Measurements from ENCODE around the gene TUSC2. TPM values are rescaled to one million over a fixed set of nuclear protein-coding genes. Genes with fewer than 3 reads are reported as not detected.
A peak's percentile ranks its signal among the peaks of the same experiment; 100 is the strongest.

Gene TUSC2
- total and polyA plus RNA-seq, 2 of the 13 experiments (the other 11 are each of a cell fraction or from before 2014, with no cell fraction given), result 36.7 to 39.1 TPM

DNA sequence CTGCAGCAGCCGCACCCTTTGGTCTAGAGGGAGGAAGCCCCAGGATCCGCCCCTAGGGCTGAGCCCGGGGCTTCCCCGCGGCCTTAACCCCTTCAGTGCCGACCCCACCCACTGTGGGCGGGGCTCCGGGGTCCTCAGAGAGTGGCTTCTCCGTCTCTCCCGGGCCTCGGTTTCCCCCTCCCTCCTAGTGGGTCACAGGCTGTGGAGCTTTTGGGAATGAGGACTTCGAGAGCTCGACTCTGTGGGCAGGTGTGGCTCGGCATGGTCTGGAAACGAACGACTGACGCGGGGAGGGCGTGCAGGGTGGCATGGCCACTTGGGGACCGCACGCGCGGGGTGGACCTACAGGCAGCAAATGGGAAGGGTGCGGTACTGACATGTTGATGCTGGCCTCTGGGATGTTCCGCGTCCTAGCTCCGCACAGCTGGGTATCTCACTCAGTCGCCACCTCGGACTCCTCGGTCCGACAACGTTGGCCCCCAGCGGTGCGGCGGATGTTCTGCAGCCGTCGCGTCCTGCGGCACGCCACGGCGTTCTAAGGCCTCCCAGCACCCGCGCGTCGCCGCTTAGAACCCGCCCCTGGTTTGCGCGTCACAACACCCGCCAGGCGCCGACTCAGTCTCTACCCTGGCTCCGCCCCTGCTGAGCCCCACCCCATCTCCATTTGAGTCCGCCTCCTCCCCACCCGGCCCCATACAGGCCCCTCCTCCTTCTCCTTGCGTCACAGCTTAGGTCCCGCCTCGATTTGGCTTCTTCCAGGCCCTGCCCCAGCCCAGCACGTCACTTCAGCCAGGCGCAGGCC, 29.0 kb downstream of the TUSC2 start, which contains the start of the genes HYAL3 and NAA80 (continued):
- TF ChIP-seq, protein P1, sequence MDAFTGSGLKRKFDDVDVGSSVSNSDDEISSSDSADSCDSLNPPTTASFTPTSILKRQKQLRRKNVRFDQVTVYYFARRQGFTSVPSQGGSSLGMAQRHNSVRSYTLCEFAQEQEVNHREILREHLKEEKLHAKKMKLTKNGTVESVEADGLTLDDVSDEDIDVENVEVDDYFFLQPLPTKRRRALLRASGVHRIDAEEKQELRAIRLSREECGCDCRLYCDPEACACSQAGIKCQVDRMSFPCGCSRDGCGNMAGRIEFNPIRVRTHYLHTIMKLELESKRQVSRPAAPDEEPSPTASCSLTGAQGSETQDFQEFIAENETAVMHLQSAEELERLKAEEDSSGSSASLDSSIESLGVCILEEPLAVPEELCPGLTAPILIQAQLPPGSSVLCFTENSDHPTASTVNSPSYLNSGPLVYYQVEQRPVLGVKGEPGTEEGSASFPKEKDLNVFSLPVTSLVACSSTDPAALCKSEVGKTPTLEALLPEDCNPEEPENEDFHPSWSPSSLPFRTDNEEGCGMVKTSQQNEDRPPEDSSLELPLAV (CRISPR knock-in tag; conservative IDR thresholded peaks at IDR 0.05; ENCODE audit: low read depth), result no peak
- TF ChIP-seq ZNF446 (CRISPR knock-in tag; IDR thresholded peaks at IDR 0.05), result peak; percentile 63; the same call in 1 of the 2 replicates
- TF ChIP-seq KDM5B (CRISPR knock-in tag; IDR thresholded peaks at IDR 0.05; ENCODE audit: borderline replicate concordance), result peak; percentile 84; the same call in 1 of the 2 replicates
- TF ChIP-seq, protein P2, sequence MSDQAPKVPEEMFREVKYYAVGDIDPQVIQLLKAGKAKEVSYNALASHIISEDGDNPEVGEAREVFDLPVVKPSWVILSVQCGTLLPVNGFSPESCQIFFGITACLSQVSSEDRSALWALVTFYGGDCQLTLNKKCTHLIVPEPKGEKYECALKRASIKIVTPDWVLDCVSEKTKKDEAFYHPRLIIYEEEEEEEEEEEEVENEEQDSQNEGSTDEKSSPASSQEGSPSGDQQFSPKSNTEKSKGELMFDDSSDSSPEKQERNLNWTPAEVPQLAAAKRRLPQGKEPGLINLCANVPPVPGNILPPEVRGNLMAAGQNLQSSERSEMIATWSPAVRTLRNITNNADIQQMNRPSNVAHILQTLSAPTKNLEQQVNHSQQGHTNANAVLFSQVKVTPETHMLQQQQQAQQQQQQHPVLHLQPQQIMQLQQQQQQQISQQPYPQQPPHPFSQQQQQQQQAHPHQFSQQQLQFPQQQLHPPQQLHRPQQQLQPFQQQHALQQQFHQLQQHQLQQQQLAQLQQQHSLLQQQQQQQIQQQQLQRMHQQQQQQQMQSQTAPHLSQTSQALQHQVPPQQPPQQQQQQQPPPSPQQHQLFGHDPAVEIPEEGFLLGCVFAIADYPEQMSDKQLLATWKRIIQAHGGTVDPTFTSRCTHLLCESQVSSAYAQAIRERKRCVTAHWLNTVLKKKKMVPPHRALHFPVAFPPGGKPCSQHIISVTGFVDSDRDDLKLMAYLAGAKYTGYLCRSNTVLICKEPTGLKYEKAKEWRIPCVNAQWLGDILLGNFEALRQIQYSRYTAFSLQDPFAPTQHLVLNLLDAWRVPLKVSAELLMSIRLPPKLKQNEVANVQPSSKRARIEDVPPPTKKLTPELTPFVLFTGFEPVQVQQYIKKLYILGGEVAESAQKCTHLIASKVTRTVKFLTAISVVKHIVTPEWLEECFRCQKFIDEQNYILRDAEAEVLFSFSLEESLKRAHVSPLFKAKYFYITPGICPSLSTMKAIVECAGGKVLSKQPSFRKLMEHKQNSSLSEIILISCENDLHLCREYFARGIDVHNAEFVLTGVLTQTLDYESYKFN (CRISPR knock-in tag; conservative IDR thresholded peaks at IDR 0.05), result no peak; the same call in 1 of the 2 replicates
- peak; percentile 8; the same call in 1 of the 2 replicates for TF ChIP-seq RFX5 (IDR thresholded peaks at IDR 0.05; ENCODE audit: low read depth, low read length)
- 0 out of 2 replicates have a peak, but pooled peaks have one; percentile 14 for TF ChIP-seq ZNF766 (CRISPR knock-in tag; IDR thresholded peaks at IDR 0.05; ENCODE audit: borderline replicate concordance)
- peak; percentile 67; the same call in 1 of the 2 replicates for TF ChIP-seq YEATS4 (CRISPR knock-in tag; IDR thresholded peaks at IDR 0.05; ENCODE audit: borderline replicate concordance)
- TF ChIP-seq, protein P3, sequence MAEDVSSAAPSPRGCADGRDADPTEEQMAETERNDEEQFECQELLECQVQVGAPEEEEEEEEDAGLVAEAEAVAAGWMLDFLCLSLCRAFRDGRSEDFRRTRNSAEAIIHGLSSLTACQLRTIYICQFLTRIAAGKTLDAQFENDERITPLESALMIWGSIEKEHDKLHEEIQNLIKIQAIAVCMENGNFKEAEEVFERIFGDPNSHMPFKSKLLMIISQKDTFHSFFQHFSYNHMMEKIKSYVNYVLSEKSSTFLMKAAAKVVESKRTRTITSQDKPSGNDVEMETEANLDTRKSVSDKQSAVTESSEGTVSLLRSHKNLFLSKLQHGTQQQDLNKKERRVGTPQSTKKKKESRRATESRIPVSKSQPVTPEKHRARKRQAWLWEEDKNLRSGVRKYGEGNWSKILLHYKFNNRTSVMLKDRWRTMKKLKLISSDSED (CRISPR knock-in tag; IDR thresholded peaks at IDR 0.05), result no peak
- no peak; the same call in 1 of the 2 replicates for TF ChIP-seq ZNF468 (CRISPR knock-in tag; IDR thresholded peaks at IDR 0.05)
- no peak for TF ChIP-seq ZNF496 (CRISPR knock-in tag; IDR thresholded peaks at IDR 0.05; ENCODE audit: insufficient replicate concordance)
- peak; percentile 65 for TF ChIP-seq ASH2L (IDR thresholded peaks at IDR 0.05; ENCODE audit: insufficient read length, low read depth, low read length)
- TF ChIP-seq ZFP36L2 (CRISPR knock-in tag; IDR thresholded peaks at IDR 0.05), result no peak
- no peak for TF ChIP-seq ZNF124 (CRISPR knock-in tag; IDR thresholded peaks at IDR 0.05)
- TF ChIP-seq, protein P4, sequence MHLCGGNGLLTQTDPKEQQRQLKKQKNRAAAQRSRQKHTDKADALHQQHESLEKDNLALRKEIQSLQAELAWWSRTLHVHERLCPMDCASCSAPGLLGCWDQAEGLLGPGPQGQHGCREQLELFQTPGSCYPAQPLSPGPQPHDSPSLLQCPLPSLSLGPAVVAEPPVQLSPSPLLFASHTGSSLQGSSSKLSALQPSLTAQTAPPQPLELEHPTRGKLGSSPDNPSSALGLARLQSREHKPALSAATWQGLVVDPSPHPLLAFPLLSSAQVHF (CRISPR knock-in tag; IDR thresholded peaks at IDR 0.05), result 0 out of 2 replicates have a peak, but pooled peaks have one; percentile 72
- TF ChIP-seq, protein P5, sequence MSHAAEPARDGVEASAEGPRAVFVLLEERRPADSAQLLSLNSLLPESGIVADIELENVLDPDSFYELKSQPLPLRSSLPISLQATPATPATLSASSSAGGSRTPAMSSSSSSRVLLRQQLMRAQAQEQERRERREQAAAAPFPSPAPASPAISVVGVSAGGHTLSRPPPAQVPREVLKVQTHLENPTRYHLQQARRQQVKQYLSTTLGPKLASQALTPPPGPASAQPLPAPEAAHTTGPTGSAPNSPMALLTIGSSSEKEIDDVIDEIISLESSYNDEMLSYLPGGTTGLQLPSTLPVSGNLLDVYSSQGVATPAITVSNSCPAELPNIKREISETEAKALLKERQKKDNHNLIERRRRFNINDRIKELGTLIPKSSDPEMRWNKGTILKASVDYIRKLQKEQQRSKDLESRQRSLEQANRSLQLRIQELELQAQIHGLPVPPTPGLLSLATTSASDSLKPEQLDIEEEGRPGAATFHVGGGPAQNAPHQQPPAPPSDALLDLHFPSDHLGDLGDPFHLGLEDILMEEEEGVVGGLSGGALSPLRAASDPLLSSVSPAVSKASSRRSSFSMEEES (CRISPR knock-in tag; IDR thresholded peaks at IDR 0.05), result no peak
- TF ChIP-seq DNMT1 (CRISPR knock-in tag; IDR thresholded peaks at IDR 0.05), result no peak
- TF ChIP-seq ZFP37 (CRISPR knock-in tag; IDR thresholded peaks at IDR 0.05; ENCODE audit: borderline replicate concordance), result peak; percentile 23; the same call in 1 of the 2 replicates
- TF ChIP-seq SYNCRIP (IDR thresholded peaks at IDR 0.05; ENCODE audit: insufficient read depth, low read depth, low read length), result no peak
- peak; percentile 84; the same call in 1 of the 2 replicates for TF ChIP-seq ZNF788 (CRISPR knock-in tag; IDR thresholded peaks at IDR 0.05; ENCODE audit: borderline replicate concordance)
- TF ChIP-seq KLF6 (CRISPR knock-in tag; IDR thresholded peaks at IDR 0.05), result no peak; the same call in 1 of the 2 replicates

Measured in HepG2 (cell line).